HCEC 1CT (cell line): ENCODE data around the gene SPATA2.
A peak's percentile ranks its signal among the peaks of the same experiment; 100 is the strongest.

Experiments
- DNase-seq: peaks from one replicate; pipeline ENCODE4 v3.0.0-alpha.2; 2017

Gene SPATA2

GRCh38 chr20:49929142-49929494 is 13.8 kb upstream of the SPATA2 start:
- no peak for DNase-seq

- peak; percentile 75 for DNase-seq
These were observed 13.2 kb upstream of the SPATA2 start for GRCh38 chr20:49928411-49929141.

- no peak for DNase-seq
These were observed 10.6 kb upstream of the SPATA2 start for GRCh38 chr20:49925901-49926454.

- DNase-seq = no peak
These were observed 8.9 kb upstream of the SPATA2 start for GRCh38 chr20:49924247-49924646.

GRCh38 chr20:49919461-49919860 is 4.1 kb upstream of the SPATA2 start:
- DNase-seq = no peak

- no peak for DNase-seq
These were observed 3.7 kb upstream of the SPATA2 start for GRCh38 chr20:49919009-49919408.

- no peak for DNase-seq
These were observed 3.1 kb upstream of the SPATA2 start for GRCh38 chr20:49918446-49918845.

GRCh38 chr20:49916146-49917002 is 1.0 kb upstream of the SPATA2 start:
- DNase-seq = peak; percentile 17

GRCh38 chr20:49915118-49915379 is 280 bp downstream of the SPATA2 start:
- no peak for DNase-seq

- DNase-seq = no peak
These were observed 815 bp downstream of the SPATA2 start for GRCh38 chr20:49914310-49915117.

- DNase-seq = no peak
These were observed 1.8 kb downstream of the SPATA2 start for GRCh38 chr20:49913399-49914047.

- no peak for DNase-seq
These were observed 5.0 kb downstream of the SPATA2 start for GRCh38 chr20:49910340-49910706.

GRCh38 chr20:49909499-49910339 is 5.6 kb downstream of the SPATA2 start:
- no peak for DNase-seq

- no peak for DNase-seq
These were observed 7.1 kb downstream of the SPATA2 start for GRCh38 chr20:49908258-49908565.

GRCh38 chr20:49907405-49908257 is 7.7 kb downstream of the SPATA2 start:
- no peak for DNase-seq

GRCh38 chr20:49906615-49907154 is 8.6 kb downstream of the SPATA2 start:
- no peak for DNase-seq

- DNase-seq = no peak
These were observed 9.2 kb downstream of the SPATA2 start for GRCh38 chr20:49906101-49906604.

GRCh38 chr20:49905415-49906091 is 9.8 kb downstream of the SPATA2 start:
- no peak for DNase-seq

- DNase-seq = no peak
These were observed 10.7 kb downstream of the SPATA2 start for GRCh38 chr20:49904440-49905214.
